K562 (cell line): Measurements from ENCODE around the gene SMIM30. TPM values are rescaled to one million over a fixed set of nuclear protein-coding genes. Genes with fewer than 3 reads are reported as not detected.

Experiments used
- CCNT2 ChIP-seq: IDR thresholded peaks from 2 replicates; pipeline ENCODE4 v1.6.1; 2011; ENCODE audit warnings: borderline replicate concordance, low read depth, mild to moderate bottlenecking, moderate library complexity, mixed read lengths, low read length; ENCODE audit not compliant: insufficient read length; ENCODE audit errors: extremely low read depth
- FOS ChIP-seq: IDR thresholded peaks from 3 replicates; pipeline ENCODE4 v1.6.1; 2011; ENCODE audit not compliant: insufficient read length; ENCODE audit errors: extremely low read depth
- KAT8 ChIP-seq: fragments of 450-650 bp; IDR thresholded peaks from 2 replicates; pipeline ENCODE4 v1.6.1; 2016; ENCODE audit warnings: low read depth, mild to moderate bottlenecking
- PATZ1 ChIP-seq: fragments of 250-450 bp; sonication (Bioruptor Pico); IDR thresholded peaks from 2 replicates; pipeline ENCODE4 v1.5.0; 2020; ENCODE audit warnings: mild to moderate bottlenecking, borderline replicate concordance
- PREB ChIP-seq: sonication (generic); formaldehyde crosslinking; IDR thresholded peaks from 2 replicates; pipeline ENCODE4 v1.8.1; 2023; ENCODE audit warnings: mild to moderate bottlenecking, missing genetic modification reagents
- SIN3B ChIP-seq: fragments of 450-650 bp; IDR thresholded peaks from 2 replicates; pipeline ENCODE4 v1.6.1; 2017; ENCODE audit warnings: low read depth, mild to moderate bottlenecking, moderate library complexity
- SRSF9 ChIP-seq: fragments of 200-400 bp; formaldehyde crosslinking; IDR thresholded peaks from 2 replicates; pipeline ENCODE4 v1.6.1; 2017; ENCODE audit warnings: low read depth, low read length, borderline replicate concordance
- STAT5A ChIP-seq: IDR thresholded peaks from 2 replicates; pipeline ENCODE4 v1.6.1; 2012; ENCODE audit warnings: low read length, inconsistent platforms, borderline replicate concordance
- TAL1 ChIP-seq: fragments of 450-650 bp; IDR thresholded peaks from 2 replicates; pipeline ENCODE4 v1.6.1; 2016; ENCODE audit warnings: mild to moderate bottlenecking
- TBL1XR1 ChIP-seq, 2 experiments: IDR thresholded peaks; 2 replicates each; pipeline ENCODE4 v1.6.1; 2012; ENCODE audit warnings: improper control_type of control experiment in 2 of 2, low read length in 2 of 2, mild to moderate bottlenecking in 1 of 2
- TBP ChIP-seq: optimal IDR thresholded peaks from 2 replicates; pipeline ENCODE3; 2011; ENCODE audit warnings: low read depth, low read length, improper control_type of control experiment
- TFE3 ChIP-seq: fragments of 450-650 bp; formaldehyde crosslinking; IDR thresholded peaks from 2 replicates; pipeline ENCODE4 v1.4.0; 2020; ENCODE audit warnings: mild to moderate bottlenecking, mixed read lengths
- ZNF217 ChIP-seq: sonication (generic); formaldehyde crosslinking; IDR thresholded peaks from 2 replicates; pipeline ENCODE4 v1.8.0; 2022; ENCODE audit warnings: mild to moderate bottlenecking, missing genetic modification reagents
- ZNF280B ChIP-seq: fragments of 250-450 bp; sonication (Bioruptor Pico); IDR thresholded peaks from 2 replicates; pipeline ENCODE4 v1.5.1; 2021; ENCODE audit warnings: mild to moderate bottlenecking
- ZNF3 ChIP-seq: fragments of 250-450 bp; sonication (Bioruptor Pico); IDR thresholded peaks from 2 replicates; pipeline ENCODE4 v1.5.0; 2021; ENCODE audit warnings: mild to moderate bottlenecking, moderate library complexity
- ZNF41 ChIP-seq: fragments of 250-450 bp; sonication (Bioruptor Pico); conservative IDR thresholded peaks from 2 replicates; pipeline ENCODE4 v1.4.0; 2020; ENCODE audit warnings: mild to moderate bottlenecking
- ZNF445 ChIP-seq: fragments of 250-450 bp; sonication (Bioruptor Pico); IDR thresholded peaks from 2 replicates; pipeline ENCODE4 v1.4.0; 2020; ENCODE audit warnings: low read depth, mild to moderate bottlenecking, moderate library complexity
- polyA plus RNA-seq, 8 experiments: library from polyadenylated mRNA; depleted of rRNA in 4 of 8; stranded (reverse) in 5 of 8; unstranded in 3 of 8; fragments of >200 nt; fragmentation: Nextera tagmentation in 2 of 8; fragmentation: Illumina TruSeq in 1 of 8; extraction: Ambion mirVana in 2 of 8; extraction: Trizol in 1 of 8; gene quantifications; 2 replicates each; pipeline versions ENCODE4 v1.2.1 to v1.2.3, GENCODE V29; 2011 to 2014; ENCODE audit warnings: inconsistent platforms in 1 of 8, missing spikeins in 1 of 8
- total RNA-seq, 7 experiments: library from RNA; depleted of rRNA in 6 of 7; stranded (reverse); fragments of >200 nt in 6 of 7; fragmentation: Illumina TruSeq in 2 of 7; extraction: Trizol in 2 of 7; gene quantifications; 2 replicates each; pipeline versions ENCODE4 v1.2.1 to v1.2.3, GENCODE V29; 2011 to 2021; ENCODE audit warnings: low replicate concordance in 1 of 7
- TF ChIP-seq, protein P1 (sequence below): IDR thresholded peaks from 2 replicates; pipeline ENCODE4 v1.6.1; 2014; ENCODE audit warnings: antibody characterized with exemption
- TF ChIP-seq, protein P2 (sequence below): sonication (generic); formaldehyde crosslinking; IDR thresholded peaks from 2 replicates; pipeline ENCODE4 v1.9.0; 2022; ENCODE audit warnings: mild to moderate bottlenecking, missing genetic modification reagents

SMIM30 gene
- total and polyA plus RNA-seq, 9 of the 15 experiments (the other 6 are each of a cell fraction or from before 2014, with no cell fraction given) = 161 to 891 (median 316) TPM

GRCh38 chr7:113118074-113118959 lies at the start of gene SMIM30 (continued):
- TF ChIP-seq PREB (CRISPR knock-in tag) (0 out of 2 replicates have a peak, but pooled peaks have one; percentile 90), ZNF3 (CRISPR knock-in tag) (no peak), ZNF41 (CRISPR knock-in tag) (no peak), KAT8 (no peak; the same call in 1 of the 2 replicates), ZNF280B (CRISPR knock-in tag) (no peak), TBP (peak; percentile 97), TBL1XR1 (IDR thresholded peaks at IDR 0.05; ENCODE audit: low read length in 2 of 2) (peak in 1 of 2 experiments; percentile 22; a peak in 1 of 4 replicates), SRSF9 (no peak), ZNF445 (CRISPR knock-in tag) (no peak), FOS (no peak), STAT5A (peak; percentile 34; the same call in 1 of the 2 replicates), TAL1 (no peak), TFE3 (CRISPR knock-in tag) (peak; percentile 51; the same call in 1 of the 2 replicates), CCNT2 (no peak), ZNF217 (CRISPR knock-in tag) (no peak), SIN3B (peak; percentile 58; the same call in 1 of the 2 replicates), PATZ1 (CRISPR knock-in tag) (peak; percentile 63; the same call in 1 of the 2 replicates)
- TF ChIP-seq, protein P1, sequence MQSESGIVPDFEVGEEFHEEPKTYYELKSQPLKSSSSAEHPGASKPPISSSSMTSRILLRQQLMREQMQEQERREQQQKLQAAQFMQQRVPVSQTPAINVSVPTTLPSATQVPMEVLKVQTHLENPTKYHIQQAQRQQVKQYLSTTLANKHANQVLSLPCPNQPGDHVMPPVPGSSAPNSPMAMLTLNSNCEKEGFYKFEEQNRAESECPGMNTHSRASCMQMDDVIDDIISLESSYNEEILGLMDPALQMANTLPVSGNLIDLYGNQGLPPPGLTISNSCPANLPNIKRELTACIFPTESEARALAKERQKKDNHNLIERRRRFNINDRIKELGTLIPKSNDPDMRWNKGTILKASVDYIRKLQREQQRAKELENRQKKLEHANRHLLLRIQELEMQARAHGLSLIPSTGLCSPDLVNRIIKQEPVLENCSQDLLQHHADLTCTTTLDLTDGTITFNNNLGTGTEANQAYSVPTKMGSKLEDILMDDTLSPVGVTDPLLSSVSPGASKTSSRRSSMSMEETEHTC = peak; percentile 76
- TF ChIP-seq, protein P2, sequence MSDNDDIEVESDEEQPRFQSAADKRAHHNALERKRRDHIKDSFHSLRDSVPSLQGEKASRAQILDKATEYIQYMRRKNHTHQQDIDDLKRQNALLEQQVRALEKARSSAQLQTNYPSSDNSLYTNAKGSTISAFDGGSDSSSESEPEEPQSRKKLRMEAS (CRISPR knock-in tag) = peak; percentile 67
